ENCODE measurements around the gene SLC8A1. TPM values are rescaled to one million over a fixed set of nuclear protein-coding genes. Genes with fewer than 3 reads are reported as not detected.

Gene SLC8A1
- total RNA-seq, 1 experiment from 2014 or later: 0.43 TPM

DNA sequence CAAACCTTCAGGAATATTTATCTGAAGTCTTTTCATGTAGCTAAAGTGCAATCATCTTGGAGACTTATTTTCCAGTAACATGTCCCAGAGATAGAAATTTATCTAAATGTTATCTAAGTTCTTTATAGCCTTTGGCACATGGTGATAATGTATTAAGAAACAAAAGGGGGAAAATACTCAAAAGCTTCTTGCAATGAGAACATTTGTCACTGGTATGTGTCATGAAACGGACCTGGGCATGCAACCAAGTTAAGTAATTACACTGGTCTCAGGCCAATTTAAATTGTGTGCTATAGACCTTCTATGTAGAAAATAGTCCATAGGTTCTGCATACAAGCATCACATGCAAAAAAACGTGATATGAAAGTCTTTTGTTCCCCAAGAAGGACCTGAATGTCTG lies 136.2 kb downstream of the SLC8A1 start:
- Mint-ChIP-seq H3K36me3 (ENCODE audit: insufficient read depth, unreplicated experiment) (no peaks in the 10 kb centered on the region), H3K4me3 (ENCODE audit: unreplicated experiment) (no peak overlapping the region), H3K27me3 (ENCODE audit: insufficient read depth, unreplicated experiment) (no peaks in the 10 kb centered on the region), H3K27ac (ENCODE audit: unreplicated experiment) (no peak overlapping the region), H3K9me3 (ENCODE audit: unreplicated experiment) (no peaks in the 10 kb centered on the region), H3K4me1 (ENCODE audit: low read depth, unreplicated experiment) (no peaks in the 10 kb centered on the region)
- CTCF ChIA-PET: no interaction called here
- H3K4me3 ChIP-seq (ENCODE audit: low read depth, low read length): no peak overlapping the region
- no peaks in the 10 kb centered on the region for H3K27me3 ChIP-seq (replicated peaks; ENCODE audit: control insufficient read depth, insufficient read depth, low read length)
- H3K4me1 ChIP-seq: no peaks in the 10 kb centered on the region
- no TSS peak for BruUV-seq (replicated peaks)
- POLR2A ChIA-PET: no interaction called here
- no peaks in the 10 kb centered on the region for H3K36me3 ChIP-seq (ENCODE audit: control insufficient read depth, insufficient read depth, low read length)
- intact Hi-C loops (cut with micrococcal nuclease; ENCODE audit: unreplicated experiment): no loop called here
- H3K9me3 ChIP-seq: 0 out of 2 replicates have a peak, but pooled peaks cover 12% of the 10 kb centered on the region
- DNase-seq: no peak
- TF ChIP-seq, protein P1, sequence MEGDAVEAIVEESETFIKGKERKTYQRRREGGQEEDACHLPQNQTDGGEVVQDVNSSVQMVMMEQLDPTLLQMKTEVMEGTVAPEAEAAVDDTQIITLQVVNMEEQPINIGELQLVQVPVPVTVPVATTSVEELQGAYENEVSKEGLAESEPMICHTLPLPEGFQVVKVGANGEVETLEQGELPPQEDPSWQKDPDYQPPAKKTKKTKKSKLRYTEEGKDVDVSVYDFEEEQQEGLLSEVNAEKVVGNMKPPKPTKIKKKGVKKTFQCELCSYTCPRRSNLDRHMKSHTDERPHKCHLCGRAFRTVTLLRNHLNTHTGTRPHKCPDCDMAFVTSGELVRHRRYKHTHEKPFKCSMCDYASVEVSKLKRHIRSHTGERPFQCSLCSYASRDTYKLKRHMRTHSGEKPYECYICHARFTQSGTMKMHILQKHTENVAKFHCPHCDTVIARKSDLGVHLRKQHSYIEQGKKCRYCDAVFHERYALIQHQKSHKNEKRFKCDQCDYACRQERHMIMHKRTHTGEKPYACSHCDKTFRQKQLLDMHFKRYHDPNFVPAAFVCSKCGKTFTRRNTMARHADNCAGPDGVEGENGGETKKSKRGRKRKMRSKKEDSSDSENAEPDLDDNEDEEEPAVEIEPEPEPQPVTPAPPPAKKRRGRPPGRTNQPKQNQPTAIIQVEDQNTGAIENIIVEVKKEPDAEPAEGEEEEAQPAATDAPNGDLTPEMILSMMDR (IDR thresholded peaks at IDR 0.05; ENCODE audit: insufficient read depth in 1 of 2, low read depth in 1 of 2, low read length in 1 of 2, severe bottlenecking in 1 of 2, unreplicated experiment in 1 of 2): no peak

DNA sequence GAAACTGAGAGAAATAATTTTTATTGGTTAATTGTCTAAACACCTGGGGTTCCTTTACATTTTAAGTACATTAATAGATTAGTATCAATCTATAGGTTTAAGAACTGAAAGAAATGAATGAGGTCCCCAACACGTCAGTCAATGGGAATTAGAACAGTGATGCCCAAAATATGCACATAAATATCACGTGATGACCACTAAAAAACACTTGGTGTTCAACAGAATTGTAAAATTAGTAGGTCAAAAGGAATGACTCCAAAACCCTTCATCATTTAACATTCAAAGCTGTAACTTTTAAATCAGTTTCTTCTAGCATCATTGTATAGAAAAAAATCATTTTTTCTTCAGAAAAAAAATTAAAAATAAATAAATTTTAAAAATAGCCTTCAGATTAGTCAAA lies 140.9 kb downstream of the SLC8A1 start:
- Histone ChIP-seq H3K9me3 (0 out of 2 replicates have a peak, but pooled peaks cover 12% of the 10 kb centered on the region), H3K4me3 (ENCODE audit: low read depth, low read length) (no peak overlapping the region), H3K4me1 (no peaks in the 10 kb centered on the region), H3K27me3 (replicated peaks; ENCODE audit: control insufficient read depth, insufficient read depth, low read length) (no peaks in the 10 kb centered on the region), H3K36me3 (ENCODE audit: control insufficient read depth, insufficient read depth, low read length) (no peaks in the 10 kb centered on the region)
- Mint-ChIP-seq H3K36me3 (ENCODE audit: insufficient read depth, unreplicated experiment) (no peaks in the 10 kb centered on the region), H3K4me1 (ENCODE audit: low read depth, unreplicated experiment) (no peaks in the 10 kb centered on the region), H3K27me3 (ENCODE audit: insufficient read depth, unreplicated experiment) (peaks cover 6% of the 10 kb centered on the region), H3K27ac (ENCODE audit: unreplicated experiment) (no peak overlapping the region), H3K9me3 (ENCODE audit: unreplicated experiment) (no peaks in the 10 kb centered on the region), H3K4me3 (ENCODE audit: unreplicated experiment) (no peak overlapping the region)
- TF ChIP-seq, protein P1 (IDR thresholded peaks at IDR 0.05; ENCODE audit: insufficient read depth in 1 of 2, low read depth in 1 of 2, low read length in 1 of 2, severe bottlenecking in 1 of 2, unreplicated experiment in 1 of 2): no peak
- intact Hi-C loops (cut with micrococcal nuclease; ENCODE audit: unreplicated experiment): no loop called here
- CTCF ChIA-PET: no interaction called here
- BruUV-seq (replicated peaks): no TSS peak
- no peak for DNase-seq
- POLR2A ChIA-PET: no interaction called here

DNA sequence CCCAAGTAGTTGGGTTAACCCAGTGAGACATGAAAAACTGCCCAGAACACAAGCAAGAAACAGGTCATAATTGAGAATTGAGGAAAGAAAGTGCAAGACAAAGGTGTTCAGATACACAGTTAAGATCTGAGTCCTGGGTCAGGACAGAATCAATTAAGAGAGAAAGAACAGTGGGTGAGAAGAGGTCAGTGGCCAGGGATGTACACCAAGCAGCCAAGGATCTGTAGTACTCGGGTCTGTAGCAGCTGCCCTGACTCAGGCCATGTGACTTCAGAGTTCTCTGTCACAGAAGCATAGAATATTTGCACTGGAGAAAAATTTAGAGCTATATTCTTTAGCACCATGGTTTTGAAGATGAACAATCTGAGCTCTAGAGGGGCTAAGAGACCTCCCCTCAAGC lies 141.6 kb downstream of the SLC8A1 start:
- no peak overlapping the region for H3K4me3 ChIP-seq (ENCODE audit: low read depth, low read length)
- no peak for DNase-seq
- no TSS peak for BruUV-seq (replicated peaks)
- no peaks in the 10 kb centered on the region for H3K36me3 ChIP-seq (ENCODE audit: control insufficient read depth, insufficient read depth, low read length)
- Mint-ChIP-seq H3K4me3 (ENCODE audit: unreplicated experiment) (no peak overlapping the region), H3K4me1 (ENCODE audit: low read depth, unreplicated experiment) (no peaks in the 10 kb centered on the region), H3K27me3 (ENCODE audit: insufficient read depth, unreplicated experiment) (peaks cover 8% of the 10 kb centered on the region), H3K36me3 (ENCODE audit: insufficient read depth, unreplicated experiment) (no peaks in the 10 kb centered on the region), H3K27ac (ENCODE audit: unreplicated experiment) (no peak overlapping the region), H3K9me3 (ENCODE audit: unreplicated experiment) (no peaks in the 10 kb centered on the region)
- intact Hi-C loops (cut with micrococcal nuclease; ENCODE audit: unreplicated experiment): no loop called here
- POLR2A ChIA-PET: no interaction called here
- 0 out of 2 replicates have a peak, but pooled peaks cover 12% of the 10 kb centered on the region for H3K9me3 ChIP-seq
- H3K27me3 ChIP-seq (replicated peaks; ENCODE audit: control insufficient read depth, insufficient read depth, low read length): no peaks in the 10 kb centered on the region
- H3K4me1 ChIP-seq: no peaks in the 10 kb centered on the region
- TF ChIP-seq, protein P1 (IDR thresholded peaks at IDR 0.05; ENCODE audit: insufficient read depth in 1 of 2, low read depth in 1 of 2, low read length in 1 of 2, severe bottlenecking in 1 of 2, unreplicated experiment in 1 of 2): no peak
- CTCF ChIA-PET: no interaction called here

Measured in Caco-2 (cell line).